WTC11 (cell line): ENCODE measurements around the gene NRN1. TPM values are rescaled to one million over a fixed set of nuclear protein-coding genes. Genes with fewer than 3 reads are reported as not detected.
A peak's percentile ranks its signal among the peaks of the same experiment; 100 is the strongest.

Source experiments
- ATAC-seq: fragments of 200-7000 bp; cut with Tn5 transposase; 2 replicates; pipeline ENCODE4 v1.10.0; 2021; ENCODE audit warnings: mild to moderate bottlenecking, moderate library complexity
- CTCF ChIA-PET: fragments of 300-600 bp; sonication (Branson Sonifier 250); formaldehyde crosslinking; loops from one replicate; lab custom pipeline; 2021; ENCODE audit warnings: antibody characterized with exemption; lab: Charles Lee
- POLR2A ChIA-PET: fragments of 350-600 bp; sonication (Branson Sonifier 250); formaldehyde crosslinking; loops from one replicate; lab custom pipeline; 2021; ENCODE audit warnings: antibody characterized with exemption; lab: Charles Lee
- DNase-seq: peaks from one replicate; pipeline ENCODE4 v3.0.0; 2021; ENCODE audit warnings: low spot score
- H3K27ac Mint-ChIP-seq: 2 replicates; pipeline ENCODE4 v1.8.0; 2021; ENCODE audit warnings: mixed read lengths
- H3K27me3 Mint-ChIP-seq: 2 replicates; pipeline ENCODE4 v1.8.0; 2021; ENCODE audit warnings: low read depth, mild to moderate bottlenecking, moderate library complexity, mixed read lengths
- H3K36me3 Mint-ChIP-seq: 2 replicates; pipeline ENCODE4 v1.8.0; 2021; ENCODE audit warnings: mixed read lengths
- H3K4me1 Mint-ChIP-seq: 2 replicates; pipeline ENCODE4 v1.8.0; 2022; ENCODE audit warnings: mixed read lengths
- H3K4me3 Mint-ChIP-seq: 2 replicates; pipeline ENCODE4 v1.8.0; 2021; ENCODE audit warnings: mild to moderate bottlenecking, moderate library complexity, mixed read lengths
- H3K9me3 Mint-ChIP-seq: 2 replicates; pipeline ENCODE4 v1.8.0; 2021; ENCODE audit warnings: mixed read lengths
- AR ChIP-seq: fragments of 250-450 bp; sonication (Bioruptor Pico); IDR thresholded peaks from 2 replicates; pipeline ENCODE4 v1.9.0; 2021; ENCODE audit warnings: mild to moderate bottlenecking
- CREB1 ChIP-seq: sonication (generic); formaldehyde crosslinking; IDR thresholded peaks from 2 replicates; pipeline ENCODE4 v1.8.0; 2023; ENCODE audit warnings: mild to moderate bottlenecking, missing genetic modification reagents
- EMX1 ChIP-seq: fragments of 250-450 bp; sonication (Bioruptor Pico); IDR thresholded peaks from 2 replicates; pipeline ENCODE4 v1.8.0; 2021; ENCODE audit warnings: mild to moderate bottlenecking
- FOXK1 ChIP-seq: sonication (generic); formaldehyde crosslinking; IDR thresholded peaks from 2 replicates; pipeline ENCODE4 v1.8.0; 2022; ENCODE audit warnings: mild to moderate bottlenecking, moderate library complexity, missing genetic modification reagents
- FOXP4 ChIP-seq: sonication (generic); formaldehyde crosslinking; IDR thresholded peaks from 2 replicates; pipeline ENCODE4 v1.8.0; 2022; ENCODE audit warnings: mild to moderate bottlenecking, missing genetic modification reagents
- GRHL2 ChIP-seq: fragments of 250-450 bp; sonication (Bioruptor Pico); IDR thresholded peaks from 2 replicates; pipeline ENCODE4 v1.8.0; 2022; ENCODE audit warnings: mild to moderate bottlenecking, moderate library complexity; ENCODE audit not compliant: insufficient replicate concordance, severe bottlenecking
- NFE2L1 ChIP-seq: sonication (generic); formaldehyde crosslinking; IDR thresholded peaks from 2 replicates; pipeline ENCODE4 v1.8.1; 2023; ENCODE audit warnings: missing genetic modification reagents
- SP1 ChIP-seq: sonication (generic); formaldehyde crosslinking; conservative IDR thresholded peaks from 2 replicates; pipeline ENCODE4 v1.8.1; 2022; ENCODE audit warnings: missing genetic modification reagents
- TP53 ChIP-seq: sonication (generic); formaldehyde crosslinking; IDR thresholded peaks from 2 replicates; pipeline ENCODE4 v1.8.1; 2023; ENCODE audit warnings: mild to moderate bottlenecking, missing genetic modification reagents
- ZNF219 ChIP-seq: sonication (generic); formaldehyde crosslinking; IDR thresholded peaks from 2 replicates; pipeline ENCODE4 v1.8.0; 2023; ENCODE audit warnings: missing genetic modification reagents, mild to moderate bottlenecking, borderline replicate concordance
- ZNF263 ChIP-seq: sonication (generic); formaldehyde crosslinking; IDR thresholded peaks from 2 replicates; pipeline ENCODE4 v1.8.1; 2022; ENCODE audit warnings: low read depth, mild to moderate bottlenecking, moderate library complexity, missing genetic modification reagents
- ZNF416 ChIP-seq: fragments of 250-450 bp; sonication (Bioruptor Pico); IDR thresholded peaks from 2 replicates; pipeline ENCODE4 v1.9.0; 2021; ENCODE audit warnings: mild to moderate bottlenecking, inconsistent platforms
- ZNF532 ChIP-seq: fragments of 250-450 bp; sonication (Bioruptor Pico); IDR thresholded peaks from 2 replicates; pipeline ENCODE4 v1.9.0; 2021; ENCODE audit warnings: mild to moderate bottlenecking, borderline replicate concordance
- ZNF671 ChIP-seq: fragments of 250-450 bp; sonication (Bioruptor Pico); IDR thresholded peaks from 2 replicates; pipeline ENCODE4 v1.8.0; 2021; ENCODE audit warnings: mild to moderate bottlenecking
- total RNA-seq: library from RNA; stranded (reverse); gene quantifications from 3 replicates; pipeline ENCODE4 v1.2.3, GENCODE V29; 2021
- TF ChIP-seq, protein P1 (sequence below): sonication (generic); formaldehyde crosslinking; IDR thresholded peaks from 2 replicates; pipeline ENCODE4 v1.8.1; 2023; ENCODE audit warnings: mild to moderate bottlenecking, missing genetic modification reagents

NRN1 gene
- total RNA-seq, 1 experiment from 2014 or later = 0.66 TPM

DNA sequence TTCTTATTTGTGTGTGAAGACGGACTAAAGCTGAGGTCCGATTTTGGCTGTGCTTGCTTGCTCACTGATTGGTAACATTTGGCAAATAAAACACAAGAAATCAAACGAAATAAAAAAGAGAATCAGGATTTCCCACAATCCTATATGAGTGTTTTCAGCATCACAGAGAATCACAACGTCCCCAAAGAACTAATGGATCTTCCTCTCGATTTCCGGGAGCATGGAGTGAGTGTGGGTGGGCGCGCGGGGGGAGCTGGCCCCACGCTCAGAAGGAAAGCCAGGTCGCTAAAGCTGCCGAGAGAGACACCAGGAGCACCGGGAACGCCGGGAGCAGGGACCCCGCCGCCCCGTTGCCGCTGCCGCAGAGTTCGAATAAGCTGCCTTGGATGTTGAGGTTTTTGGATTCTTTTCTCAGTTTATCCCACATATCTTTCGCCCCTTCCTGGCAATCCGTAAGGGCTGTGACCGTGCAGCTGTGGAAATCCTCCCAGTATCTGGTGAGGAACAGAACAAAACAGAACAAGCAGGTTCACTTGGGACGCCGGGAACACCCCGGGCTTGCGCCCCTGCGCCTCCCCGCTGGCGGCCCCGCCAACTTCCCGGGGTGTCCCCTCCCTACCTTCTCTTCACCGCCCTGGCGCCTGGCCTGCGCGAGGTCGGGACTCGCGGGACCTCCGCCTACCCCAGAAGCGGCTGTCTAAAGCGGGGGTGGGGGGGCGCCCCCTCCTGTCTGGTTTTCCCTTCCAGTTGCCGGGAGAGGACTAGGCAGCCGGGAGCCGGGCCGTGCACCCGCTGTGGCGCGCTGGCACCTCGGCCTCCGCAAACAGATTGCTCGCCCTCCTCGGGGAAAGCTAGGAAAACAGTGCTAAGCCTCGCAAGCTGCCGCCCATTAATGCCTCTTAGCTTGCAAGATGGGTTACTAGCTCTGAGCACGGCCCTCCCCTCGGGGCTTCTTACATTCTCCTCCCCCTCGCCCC, 7.7 kb downstream of the NRN1 start (continued):
- TF ChIP-seq ZNF671 (CRISPR knock-in tag) (no peak), EMX1 (no peak), GRHL2 (CRISPR knock-in tag) (no peak), CREB1 (CRISPR knock-in tag) (no peak), AR (CRISPR knock-in tag) (no peak), ZNF219 (CRISPR knock-in tag) (no peak), TP53 (CRISPR knock-in tag) (no peak), ZNF416 (no peak), NFE2L1 (CRISPR knock-in tag) (no peak)
- TF ChIP-seq, all 79 proteins: peak for 0

DNA sequence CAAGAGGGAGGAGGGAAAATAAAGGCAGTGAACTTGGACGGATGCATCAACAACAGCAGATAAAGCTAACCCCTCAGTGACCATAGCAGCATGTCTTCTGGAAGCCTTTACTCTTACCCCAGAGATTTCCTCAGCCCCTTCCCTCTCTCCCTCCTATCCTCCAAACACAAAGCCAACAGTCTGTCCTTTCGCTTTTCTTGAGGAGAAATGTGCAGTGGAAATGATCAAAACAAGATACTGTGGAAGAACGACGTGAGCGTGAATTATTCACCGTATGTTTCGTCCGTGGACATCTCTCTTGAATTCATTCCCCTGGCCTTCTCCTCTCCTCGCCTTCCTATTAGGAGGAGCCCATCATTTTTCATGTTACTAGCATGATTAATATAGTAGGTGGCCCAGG, 8.5 kb downstream of the NRN1 start:
- no peaks in the 10 kb centered on the region for H3K9me3 Mint-ChIP-seq
- ATAC-seq = no peak
- H3K27me3 Mint-ChIP-seq = peaks cover 100% of the 10 kb centered on the region
- H3K4me3 Mint-ChIP-seq = peak overlapping the region; percentile 50
- DNase-seq = no peak
- POLR2A ChIA-PET = no interaction called here
- no peaks in the 10 kb centered on the region for H3K36me3 Mint-ChIP-seq
- H3K4me1 Mint-ChIP-seq = peaks cover 77% of the 10 kb centered on the region
- H3K27ac Mint-ChIP-seq = no peak overlapping the region
- TF ChIP-seq, protein P1, sequence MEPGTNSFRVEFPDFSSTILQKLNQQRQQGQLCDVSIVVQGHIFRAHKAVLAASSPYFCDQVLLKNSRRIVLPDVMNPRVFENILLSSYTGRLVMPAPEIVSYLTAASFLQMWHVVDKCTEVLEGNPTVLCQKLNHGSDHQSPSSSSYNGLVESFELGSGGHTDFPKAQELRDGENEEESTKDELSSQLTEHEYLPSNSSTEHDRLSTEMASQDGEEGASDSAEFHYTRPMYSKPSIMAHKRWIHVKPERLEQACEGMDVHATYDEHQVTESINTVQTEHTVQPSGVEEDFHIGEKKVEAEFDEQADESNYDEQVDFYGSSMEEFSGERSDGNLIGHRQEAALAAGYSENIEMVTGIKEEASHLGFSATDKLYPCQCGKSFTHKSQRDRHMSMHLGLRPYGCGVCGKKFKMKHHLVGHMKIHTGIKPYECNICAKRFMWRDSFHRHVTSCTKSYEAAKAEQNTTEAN (CRISPR knock-in tag) = no peak
- TF ChIP-seq ZNF263 (CRISPR knock-in tag) = no peak
- no peak for TF ChIP-seq FOXK1
- no peak for TF ChIP-seq FOXP4
- TF ChIP-seq, all 79 proteins: peak for 0
- CTCF ChIA-PET = interaction anchor here (1.1 to 2.4 kb wide), 3 partner anchors 9 to 214 kb away, joined by 3 to 18 read pairs (median 3); partner anchors contain the start of gene NRN1

GRCh38 chr6:5997420-5997987, 9.2 kb downstream of the NRN1 start:
- peak; percentile 4; the same call in 1 of the 2 replicates for ATAC-seq
- no peak overlapping the region for H3K27ac Mint-ChIP-seq
- CTCF ChIA-PET = interaction anchor here (1.1 to 2.4 kb wide), 2 partner anchors 10 to 41 kb away, joined by 3 to 18 read pairs; partner anchors contain the start of gene NRN1
- H3K36me3 Mint-ChIP-seq = no peaks in the 10 kb centered on the region
- peaks cover 78% of the 10 kb centered on the region for H3K4me1 Mint-ChIP-seq
- no peaks in the 10 kb centered on the region for H3K9me3 Mint-ChIP-seq
- DNase-seq = peak; percentile 56
- peaks cover 100% of the 10 kb centered on the region for H3K27me3 Mint-ChIP-seq
- TF ChIP-seq ZNF263 (CRISPR knock-in tag) (no peak), ZNF532 (CRISPR knock-in tag) (no peak), SP1 (CRISPR knock-in tag) (no peak)
- peak overlapping the region; percentile 82 for H3K4me3 Mint-ChIP-seq
- POLR2A ChIA-PET = no interaction called here
